Natural killer cell (primary cell): ENCODE data around the gene TMEM86A. TPM values are rescaled to one million over a fixed set of nuclear protein-coding genes. Genes with fewer than 3 reads are reported as not detected.

Experiments
- ATAC-seq, 3 donors: fragments of 150-1000 bp in 2 of 3; fragments of 200-7000 bp in 1 of 3; cut with Tn5 transposase; 1 replicate in 1 of 3; 2 replicates in 2 of 3; pipeline ENCODE4 v1.10.0; 2021; ENCODE audit warnings: mild to moderate bottlenecking in 2 of 3, moderate library complexity in 2 of 3
- DNase-seq, 2 donors: peaks; one replicate each; pipeline versions ENCODE4 v3.0.0 to v3.0.0-alpha.2; 2013 to 2021; ENCODE audit warnings: mixed read lengths in 1 of 2
- H3K27ac ChIP-seq: one replicate; pipeline ENCODE4 v1.5.1; 2013; ENCODE audit warnings: mild to moderate bottlenecking, low read length
- H3K27me3 ChIP-seq: one replicate; pipeline ENCODE4 v1.6.1; 2013; ENCODE audit warnings: low read length; ENCODE audit not compliant: control insufficient read depth, insufficient read depth
- H3K36me3 ChIP-seq: one replicate; pipeline ENCODE4 v1.6.1; 2013; ENCODE audit warnings: low read length; ENCODE audit not compliant: control insufficient read depth, insufficient read depth
- H3K4me1 ChIP-seq: one replicate; pipeline ENCODE4 v1.6.1; 2013; ENCODE audit warnings: low read length; ENCODE audit not compliant: control insufficient read depth, insufficient read depth
- H3K4me3 ChIP-seq: one replicate; pipeline ENCODE4 v1.5.1; 2013; ENCODE audit warnings: low read length
- H3K9me3 ChIP-seq: one replicate; pipeline ENCODE4 v1.6.1; 2013; ENCODE audit warnings: low read length; ENCODE audit not compliant: control insufficient read depth, insufficient read depth
- H3K27ac Mint-ChIP-seq, 2 donors: one replicate each; pipeline ENCODE4 v1.8.0; 2022; ENCODE audit warnings: mild to moderate bottlenecking in 2 of 2, mixed read lengths in 2 of 2, moderate library complexity in 1 of 2
- H3K27me3 Mint-ChIP-seq, 2 donors: one replicate each; pipeline ENCODE4 v1.8.0; 2022; ENCODE audit warnings: low read depth in 2 of 2, mixed read lengths in 2 of 2
- H3K36me3 Mint-ChIP-seq: one replicate; pipeline ENCODE4 v1.8.0; 2022; ENCODE audit warnings: mixed read lengths
- H3K4me1 Mint-ChIP-seq, 2 donors: one replicate each; pipeline ENCODE4 v1.8.0; 2022; ENCODE audit warnings: mixed read lengths in 2 of 2
- H3K4me3 Mint-ChIP-seq: one replicate; pipeline ENCODE4 v1.8.0; 2022; ENCODE audit warnings: mild to moderate bottlenecking, moderate library complexity, mixed read lengths
- H3K9me3 Mint-ChIP-seq, 2 donors: one replicate each; pipeline ENCODE4 v1.8.0; 2022; ENCODE audit warnings: mixed read lengths in 2 of 2
- WGBS: methylation state at CpG from one replicate; pipeline ENCODE4 v1.1.7; 2013; ENCODE audit warnings: missing lambda C conversion rate; ENCODE audit not compliant: insufficient coverage; 5-methylcytosine and 5-hydroxymethylcytosine counted together
- intact Hi-C: fragments of 100-400 bp; cut with micrococcal nuclease; formaldehyde crosslinking; loops from one replicate; pipeline ENCODE4 v1.14.2; 2022
- total RNA-seq, 4 donors: library from RNA; stranded (reverse); fragments of 120-200 nt in 1 of 4; gene quantifications; one replicate each; pipeline versions ENCODE4 v1.2.3 to v1.2.4, GENCODE V29; 2013 to 2022
- TF ChIP-seq, protein P1 (sequence below): fragments of 200-600 bp; IDR thresholded peaks from one replicate; pipeline ENCODE4 v1.8.0; 2022; ENCODE audit warnings: antibody characterized with exemption

Gene TMEM86A
- total RNA-seq, 3 donors from 2014 or later (not counting 1 experiment from before 2014, with no cell fraction given): 3.1 to 9.3 (median 9.0) TPM

DNA sequence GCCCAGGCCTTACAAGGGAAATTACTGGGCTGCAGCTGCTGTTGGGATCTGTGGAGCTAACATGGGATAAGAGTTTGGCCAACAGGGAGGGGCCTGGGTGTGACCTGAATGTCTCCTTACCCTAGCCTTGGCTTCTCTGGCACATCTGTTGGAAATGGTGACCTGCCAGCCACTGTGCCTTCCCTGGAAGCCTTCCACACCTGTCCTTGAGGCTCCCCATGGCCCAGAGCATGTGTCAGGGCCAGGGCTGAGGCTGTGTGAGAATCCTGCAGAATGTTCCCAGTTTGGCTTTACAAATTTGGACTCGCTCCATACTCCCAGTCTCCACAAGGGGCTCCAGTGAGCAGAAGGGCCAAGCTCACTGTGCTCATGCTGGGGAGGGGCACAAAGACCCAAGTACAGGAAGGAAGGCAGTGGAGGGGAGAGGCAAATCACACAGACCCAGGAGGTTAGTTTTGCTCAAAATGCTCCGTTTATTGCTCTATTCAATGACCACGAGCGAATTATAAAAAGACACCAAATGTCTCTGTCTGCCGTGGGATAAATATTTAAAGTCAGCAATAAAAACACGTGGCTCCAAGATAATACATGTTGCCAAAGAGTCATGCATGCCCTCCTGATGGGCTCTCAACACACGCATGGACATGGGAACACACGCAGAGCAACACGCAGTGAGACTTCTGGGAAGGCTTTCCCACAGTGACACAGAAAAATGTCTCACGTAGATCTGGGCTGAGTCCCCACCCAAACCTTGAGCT, 29.1 kb downstream of the TMEM86A start:
- 49% methylated on average over 10 of the region's 10 CpGs for WGBS
- Histone ChIP-seq H3K27ac (no peak overlapping the region), H3K4me1 (no peaks in the 10 kb centered on the region), H3K9me3 (no peaks in the 10 kb centered on the region), H3K4me3 (no peak overlapping the region), H3K27me3 (no peaks in the 10 kb centered on the region), H3K36me3 (no peaks in the 10 kb centered on the region)
- TF ChIP-seq, protein P1, sequence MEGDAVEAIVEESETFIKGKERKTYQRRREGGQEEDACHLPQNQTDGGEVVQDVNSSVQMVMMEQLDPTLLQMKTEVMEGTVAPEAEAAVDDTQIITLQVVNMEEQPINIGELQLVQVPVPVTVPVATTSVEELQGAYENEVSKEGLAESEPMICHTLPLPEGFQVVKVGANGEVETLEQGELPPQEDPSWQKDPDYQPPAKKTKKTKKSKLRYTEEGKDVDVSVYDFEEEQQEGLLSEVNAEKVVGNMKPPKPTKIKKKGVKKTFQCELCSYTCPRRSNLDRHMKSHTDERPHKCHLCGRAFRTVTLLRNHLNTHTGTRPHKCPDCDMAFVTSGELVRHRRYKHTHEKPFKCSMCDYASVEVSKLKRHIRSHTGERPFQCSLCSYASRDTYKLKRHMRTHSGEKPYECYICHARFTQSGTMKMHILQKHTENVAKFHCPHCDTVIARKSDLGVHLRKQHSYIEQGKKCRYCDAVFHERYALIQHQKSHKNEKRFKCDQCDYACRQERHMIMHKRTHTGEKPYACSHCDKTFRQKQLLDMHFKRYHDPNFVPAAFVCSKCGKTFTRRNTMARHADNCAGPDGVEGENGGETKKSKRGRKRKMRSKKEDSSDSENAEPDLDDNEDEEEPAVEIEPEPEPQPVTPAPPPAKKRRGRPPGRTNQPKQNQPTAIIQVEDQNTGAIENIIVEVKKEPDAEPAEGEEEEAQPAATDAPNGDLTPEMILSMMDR: peak; percentile 81
- no peaks in the 10 kb centered on the region for H3K27me3 Mint-ChIP-seq
- no peaks in the 10 kb centered on the region for H3K9me3 Mint-ChIP-seq
- DNase-seq (peak in 1 of 2 donors; percentile 77), ATAC-seq (peak; percentile 56 to 77 (median 74))
- H3K4me1 Mint-ChIP-seq: peaks cover 0 to 6% of the 10 kb centered on the region in 2 donors
- no peak overlapping the region for H3K27ac Mint-ChIP-seq
- intact Hi-C loops: loop anchor here (10.0 kb wide), 1 partner anchor 93 kb away; the partner anchor contains the start of gene SPTY2D1
- no peaks in the 10 kb centered on the region for H3K36me3 Mint-ChIP-seq
- no peak overlapping the region for H3K4me3 Mint-ChIP-seq

DNA sequence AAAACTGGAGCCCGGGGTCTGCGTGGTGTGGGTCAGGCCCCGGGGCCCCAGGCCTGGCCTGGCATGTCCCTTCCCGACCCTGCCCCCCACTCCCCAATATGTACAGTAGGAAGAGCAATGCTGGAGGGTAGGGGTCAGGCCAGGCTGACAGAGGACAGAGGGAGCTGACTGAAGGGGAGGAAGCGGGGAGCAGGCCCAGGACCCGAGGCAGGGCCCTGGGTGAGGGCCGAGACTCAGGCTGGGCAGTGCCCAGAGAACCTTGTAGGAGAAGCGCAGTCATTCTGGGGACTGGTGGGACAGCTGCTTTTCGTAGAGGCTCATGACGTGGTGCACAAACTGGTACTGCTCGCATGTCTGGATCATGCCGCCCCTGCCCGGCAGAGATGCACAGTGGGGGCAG, 30.1 kb downstream of the TMEM86A start:
- intact Hi-C loops: loop anchor here (10.0 kb wide), 1 partner anchor 94 kb away; the partner anchor contains the start of gene SPTY2D1
- TF ChIP-seq, protein P1: no peak
- H3K36me3 Mint-ChIP-seq: no peaks in the 10 kb centered on the region
- ATAC-seq (no peak), DNase-seq (no peak)
- Histone ChIP-seq H3K4me3 (no peak overlapping the region), H3K27ac (no peak overlapping the region), H3K9me3 (no peaks in the 10 kb centered on the region), H3K4me1 (no peaks in the 10 kb centered on the region), H3K27me3 (no peaks in the 10 kb centered on the region), H3K36me3 (no peaks in the 10 kb centered on the region)
- H3K4me3 Mint-ChIP-seq: no peak overlapping the region
- H3K27ac Mint-ChIP-seq: no peak overlapping the region
- peaks cover 0 to 6% of the 10 kb centered on the region in 2 donors for H3K4me1 Mint-ChIP-seq
- 86% methylated on average over 13 of the region's 13 CpGs for WGBS
- H3K27me3 Mint-ChIP-seq: no peaks in the 10 kb centered on the region
- H3K9me3 Mint-ChIP-seq: no peaks in the 10 kb centered on the region

DNA sequence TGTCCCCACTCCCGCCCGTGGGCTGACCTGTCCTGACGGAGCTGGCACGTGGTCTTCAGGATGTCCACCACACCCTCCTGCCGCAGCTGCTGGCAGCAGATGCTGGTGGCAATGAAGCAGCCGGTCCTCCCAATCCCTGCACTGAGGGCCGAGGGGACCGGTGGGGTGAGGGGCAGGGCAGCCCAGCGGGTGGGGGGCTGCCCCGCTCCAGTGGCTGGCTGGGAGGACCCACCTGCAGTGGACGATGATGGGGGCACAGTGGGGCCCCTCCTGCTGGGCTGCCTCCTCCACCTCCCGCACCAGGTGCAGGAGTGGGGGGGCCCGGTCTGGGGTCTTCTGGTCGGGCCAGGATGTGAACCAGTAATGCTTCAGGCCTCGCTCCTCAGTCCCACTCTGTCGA, 30.8 kb downstream of the TMEM86A start:
- no peak for DNase-seq
- no peak overlapping the region for H3K27ac ChIP-seq
- Mint-ChIP-seq H3K27ac (no peak overlapping the region), H3K9me3 (no peaks in the 10 kb centered on the region), H3K27me3 (no peaks in the 10 kb centered on the region), H3K36me3 (no peaks in the 10 kb centered on the region), H3K4me1 (peaks cover 0 to 6% of the 10 kb centered on the region in 2 donors), H3K4me3 (no peak overlapping the region)
- H3K9me3 ChIP-seq: no peaks in the 10 kb centered on the region
- H3K4me3 ChIP-seq: no peak overlapping the region
- TF ChIP-seq, protein P1: no peak
- intact Hi-C loops: loop anchor here (10.0 kb wide), 1 partner anchor 95 kb away; the partner anchor contains the start of gene SPTY2D1
- H3K27me3 ChIP-seq: no peaks in the 10 kb centered on the region
- no peak for ATAC-seq
- H3K36me3 ChIP-seq: no peaks in the 10 kb centered on the region
- WGBS: 91% methylated on average over 16 of the region's 16 CpGs
- no peaks in the 10 kb centered on the region for H3K4me1 ChIP-seq
